WERI-Rb-1 (cell line): ENCODE measurements around the gene GPX3.

Experiments used
- DNase-seq: peaks from one replicate; pipeline ENCODE4 v3.0.0-alpha.2; 2020
- H3K27ac ChIP-seq: fragments of 250-450 bp; sonication (Bioruptor Pico); 2 replicates; pipeline ENCODE4 v1.5.1; 2020; ENCODE audit warnings: mild to moderate bottlenecking, moderate library complexity
- H3K27me3 ChIP-seq: fragments of 250-450 bp; sonication (Bioruptor Pico); 2 replicates; pipeline ENCODE4 v1.5.1; 2021; ENCODE audit warnings: mild to moderate bottlenecking, low read depth, moderate library complexity; ENCODE audit not compliant: insufficient read depth, severe bottlenecking
- H3K36me3 ChIP-seq: fragments of 250-450 bp; sonication (Bioruptor Pico); 2 replicates; pipeline ENCODE4 v1.5.1; 2020; ENCODE audit warnings: mild to moderate bottlenecking, moderate library complexity
- H3K4me3 ChIP-seq: 2 replicates; pipeline ENCODE4 v1.5.1; 2011; ENCODE audit warnings: low read depth, mild to moderate bottlenecking, control low read depth, low read length
- H3K9me3 ChIP-seq: fragments of 250-450 bp; sonication (Bioruptor Pico); 2 replicates; pipeline ENCODE4 v1.5.1; 2021; ENCODE audit warnings: mild to moderate bottlenecking, moderate library complexity; ENCODE audit not compliant: severe bottlenecking
- CTCF ChIP-seq: IDR thresholded peaks from 2 replicates; pipeline ENCODE4 v1.5.1; 2011; ENCODE audit warnings: low read depth, mild to moderate bottlenecking, control low read depth, inconsistent platforms, low read length

GPX3 gene

GRCh38 chr5:151006704-151007334, 13.6 kb upstream of the GPX3 start:
- Histone ChIP-seq H3K27ac (no peak overlapping the region), H3K36me3 (no peaks in the 10 kb centered on the region), H3K9me3 (no peaks in the 10 kb centered on the region), H3K27me3 (no peaks in the 10 kb centered on the region), H3K4me3 (no peak overlapping the region)
- DNase-seq, result no peak
- no peak for TF ChIP-seq CTCF

- TF ChIP-seq CTCF, result no peak
- no peak overlapping the region for H3K27ac ChIP-seq
- no peak for DNase-seq
These were observed 12.8 kb upstream of the GPX3 start for GRCh38 chr5:151007430-151008209.

GRCh38 chr5:151008210-151008491, 12.2 kb upstream of the GPX3 start:
- TF ChIP-seq CTCF, result no peak
- Histone ChIP-seq H3K27ac (no peak overlapping the region), H3K27me3 (no peaks in the 10 kb centered on the region), H3K4me3 (no peak overlapping the region), H3K9me3 (no peaks in the 10 kb centered on the region), H3K36me3 (no peaks in the 10 kb centered on the region)
- DNase-seq, result no peak

More at GRCh38 chr5:151007430-151008209, 12.8 kb upstream of the GPX3 start:
- H3K36me3 ChIP-seq, result no peaks in the 10 kb centered on the region
- H3K27me3 ChIP-seq, result no peaks in the 10 kb centered on the region
- no peaks in the 10 kb centered on the region for H3K9me3 ChIP-seq
- no peak overlapping the region for H3K4me3 ChIP-seq

- no peak for TF ChIP-seq CTCF
- H3K36me3 ChIP-seq, result no peaks in the 10 kb centered on the region
- no peaks in the 10 kb centered on the region for H3K27me3 ChIP-seq
- peak; percentile 55 for DNase-seq
- no peak overlapping the region for H3K27ac ChIP-seq
- no peaks in the 10 kb centered on the region for H3K9me3 ChIP-seq
- no peak overlapping the region for H3K4me3 ChIP-seq
These were observed 11.5 kb upstream of the GPX3 start for GRCh38 chr5:151008906-151009305.

GRCh38 chr5:151012862-151013261, 7.5 kb upstream of the GPX3 start:
- Histone ChIP-seq H3K4me3 (no peak overlapping the region), H3K9me3 (no peaks in the 10 kb centered on the region), H3K36me3 (no peaks in the 10 kb centered on the region), H3K27me3 (no peaks in the 10 kb centered on the region), H3K27ac (no peak overlapping the region)
- no peak for TF ChIP-seq CTCF
- DNase-seq, result no peak
